Neural crest cell (in vitro differentiated cells): ENCODE data around the gene FOXK2. TPM values are rescaled to one million over a fixed set of nuclear protein-coding genes. Genes with fewer than 3 reads are reported as not detected.

Source experiments
- DNase-seq: peaks from one replicate; pipeline ENCODE4 v3.0.0; 2021; ENCODE audit warnings: low read depth, mixed read lengths, low spot score
- H3K27ac Mint-ChIP-seq: one replicate; pipeline ENCODE4 v1.8.0; 2021; ENCODE audit warnings: mild to moderate bottlenecking, mixed read lengths; ENCODE audit not compliant: unreplicated experiment
- H3K27me3 Mint-ChIP-seq: 2 replicates; pipeline ENCODE4 v1.8.0; 2021; ENCODE audit warnings: low read depth, mild to moderate bottlenecking, mixed read lengths
- H3K36me3 Mint-ChIP-seq: 2 replicates; pipeline ENCODE4 v1.8.0; 2021; ENCODE audit warnings: low read depth, mild to moderate bottlenecking, mixed read lengths
- H3K4me1 Mint-ChIP-seq: 2 replicates; pipeline ENCODE4 v1.8.0; 2021; ENCODE audit warnings: mixed read lengths
- H3K4me3 Mint-ChIP-seq: one replicate; pipeline ENCODE4 v1.8.0; 2021; ENCODE audit warnings: mild to moderate bottlenecking, mixed read lengths
- H3K9me3 Mint-ChIP-seq: 2 replicates; pipeline ENCODE4 v1.8.0; 2021; ENCODE audit warnings: mixed read lengths
- total RNA-seq: library from RNA; stranded (reverse); gene quantifications from 2 replicates; pipeline ENCODE4 v1.2.1, GENCODE V29; 2021
- TF ChIP-seq, protein P1 (sequence below): fragments of 200-600 bp; sonication (generic); conservative IDR thresholded peaks from 2 replicates; pipeline ENCODE4 v1.5.0; 2021; ENCODE audit warnings: antibody characterized with exemption, mild to moderate bottlenecking

FOXK2 gene
- total RNA-seq, 1 donor from 2014 or later = 84.3 TPM

GRCh38 chr17:82601447-82602000, 82.0 kb downstream of the FOXK2 start:
- peak overlapping the region; percentile 41 for H3K4me3 Mint-ChIP-seq
- H3K36me3 Mint-ChIP-seq = peaks cover 20% of the 10 kb centered on the region
- H3K4me1 Mint-ChIP-seq = peaks cover 17% of the 10 kb centered on the region
- no peak overlapping the region for H3K27ac Mint-ChIP-seq
- DNase-seq = no peak
- H3K9me3 Mint-ChIP-seq = no peaks in the 10 kb centered on the region
- TF ChIP-seq, protein P1, sequence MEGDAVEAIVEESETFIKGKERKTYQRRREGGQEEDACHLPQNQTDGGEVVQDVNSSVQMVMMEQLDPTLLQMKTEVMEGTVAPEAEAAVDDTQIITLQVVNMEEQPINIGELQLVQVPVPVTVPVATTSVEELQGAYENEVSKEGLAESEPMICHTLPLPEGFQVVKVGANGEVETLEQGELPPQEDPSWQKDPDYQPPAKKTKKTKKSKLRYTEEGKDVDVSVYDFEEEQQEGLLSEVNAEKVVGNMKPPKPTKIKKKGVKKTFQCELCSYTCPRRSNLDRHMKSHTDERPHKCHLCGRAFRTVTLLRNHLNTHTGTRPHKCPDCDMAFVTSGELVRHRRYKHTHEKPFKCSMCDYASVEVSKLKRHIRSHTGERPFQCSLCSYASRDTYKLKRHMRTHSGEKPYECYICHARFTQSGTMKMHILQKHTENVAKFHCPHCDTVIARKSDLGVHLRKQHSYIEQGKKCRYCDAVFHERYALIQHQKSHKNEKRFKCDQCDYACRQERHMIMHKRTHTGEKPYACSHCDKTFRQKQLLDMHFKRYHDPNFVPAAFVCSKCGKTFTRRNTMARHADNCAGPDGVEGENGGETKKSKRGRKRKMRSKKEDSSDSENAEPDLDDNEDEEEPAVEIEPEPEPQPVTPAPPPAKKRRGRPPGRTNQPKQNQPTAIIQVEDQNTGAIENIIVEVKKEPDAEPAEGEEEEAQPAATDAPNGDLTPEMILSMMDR = no peak
- H3K27me3 Mint-ChIP-seq = no peaks in the 10 kb centered on the region

- no peaks in the 10 kb centered on the region for H3K9me3 Mint-ChIP-seq
- no peak for DNase-seq
Measured at GRCh38 chr17:82602487-82602886, 83.0 kb downstream of the FOXK2 start.

GRCh38 chr17:82602986-82603710, 83.6 kb downstream of the FOXK2 start:
- no peaks in the 10 kb centered on the region for H3K9me3 Mint-ChIP-seq
- H3K4me1 Mint-ChIP-seq = peaks cover 17% of the 10 kb centered on the region
- H3K27ac Mint-ChIP-seq = peak overlapping the region; percentile 43
- H3K27me3 Mint-ChIP-seq = no peaks in the 10 kb centered on the region
- no peak for DNase-seq
- H3K36me3 Mint-ChIP-seq = peaks cover 17% of the 10 kb centered on the region
- H3K4me3 Mint-ChIP-seq = peak overlapping the region; percentile 17
- TF ChIP-seq, protein P1 = no peak

More at GRCh38 chr17:82602487-82602886, 83.0 kb downstream of the FOXK2 start:
- H3K4me1 Mint-ChIP-seq = peaks cover 17% of the 10 kb centered on the region
- no peak overlapping the region for H3K27ac Mint-ChIP-seq
- H3K4me3 Mint-ChIP-seq = no peak overlapping the region
- no peaks in the 10 kb centered on the region for H3K27me3 Mint-ChIP-seq
- TF ChIP-seq, protein P1 = no peak
- H3K36me3 Mint-ChIP-seq = peaks cover 20% of the 10 kb centered on the region

- no peak for DNase-seq
- peaks cover 20% of the 10 kb centered on the region for H3K36me3 Mint-ChIP-seq
- H3K4me3 Mint-ChIP-seq = peak overlapping the region; percentile 16
- H3K9me3 Mint-ChIP-seq = no peaks in the 10 kb centered on the region
- TF ChIP-seq, protein P1 = no peak
- H3K27me3 Mint-ChIP-seq = no peaks in the 10 kb centered on the region
- peaks cover 21% of the 10 kb centered on the region for H3K4me1 Mint-ChIP-seq
- peak overlapping the region; percentile 20 for H3K27ac Mint-ChIP-seq
Measured at GRCh38 chr17:82603981-82604448, 84.5 kb downstream of the FOXK2 start.

DNA sequence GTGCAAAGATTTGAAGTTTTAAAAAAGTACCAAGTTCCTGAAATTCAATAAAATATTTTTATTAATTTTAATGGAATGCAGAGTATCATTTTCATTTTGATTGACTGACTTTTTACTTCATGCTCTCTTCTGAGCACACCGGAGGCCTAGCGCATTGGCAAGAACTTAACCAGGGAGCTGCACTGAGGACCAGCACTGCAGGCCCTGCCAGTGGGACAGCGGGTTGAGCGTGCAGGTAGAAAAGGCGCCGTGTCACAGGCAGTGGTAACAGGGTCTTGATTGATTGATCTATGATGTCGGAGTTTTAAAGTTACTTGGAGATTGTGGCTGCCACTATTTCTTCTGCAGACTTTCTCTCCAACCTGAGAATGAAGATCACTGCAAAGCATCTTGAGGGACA, 85.0 kb downstream of the FOXK2 start:
- H3K27ac Mint-ChIP-seq = no peak overlapping the region
- TF ChIP-seq, protein P1 = no peak
- H3K4me1 Mint-ChIP-seq = peaks cover 22% of the 10 kb centered on the region
- H3K27me3 Mint-ChIP-seq = no peaks in the 10 kb centered on the region
- no peak for DNase-seq
- no peaks in the 10 kb centered on the region for H3K9me3 Mint-ChIP-seq
- H3K4me3 Mint-ChIP-seq = no peak overlapping the region
- H3K36me3 Mint-ChIP-seq = peaks cover 26% of the 10 kb centered on the region
